IPS-18c (cell line): Measurements from ENCODE around the gene VSIG4.

Experiments
- H3K4me3 ChIP-seq: 2 replicates; pipeline ENCODE4 v1.7.0; 2013; ENCODE audit warnings: low read depth, mild to moderate bottlenecking, low read length, moderate library complexity; ENCODE audit not compliant: insufficient read depth
- H3K9me3 ChIP-seq: one replicate; pipeline ENCODE4 v1.6.1; 2013; ENCODE audit warnings: mild to moderate bottlenecking, low read length, moderate library complexity; ENCODE audit not compliant: control insufficient read depth, insufficient read depth

VSIG4 gene

DNA sequence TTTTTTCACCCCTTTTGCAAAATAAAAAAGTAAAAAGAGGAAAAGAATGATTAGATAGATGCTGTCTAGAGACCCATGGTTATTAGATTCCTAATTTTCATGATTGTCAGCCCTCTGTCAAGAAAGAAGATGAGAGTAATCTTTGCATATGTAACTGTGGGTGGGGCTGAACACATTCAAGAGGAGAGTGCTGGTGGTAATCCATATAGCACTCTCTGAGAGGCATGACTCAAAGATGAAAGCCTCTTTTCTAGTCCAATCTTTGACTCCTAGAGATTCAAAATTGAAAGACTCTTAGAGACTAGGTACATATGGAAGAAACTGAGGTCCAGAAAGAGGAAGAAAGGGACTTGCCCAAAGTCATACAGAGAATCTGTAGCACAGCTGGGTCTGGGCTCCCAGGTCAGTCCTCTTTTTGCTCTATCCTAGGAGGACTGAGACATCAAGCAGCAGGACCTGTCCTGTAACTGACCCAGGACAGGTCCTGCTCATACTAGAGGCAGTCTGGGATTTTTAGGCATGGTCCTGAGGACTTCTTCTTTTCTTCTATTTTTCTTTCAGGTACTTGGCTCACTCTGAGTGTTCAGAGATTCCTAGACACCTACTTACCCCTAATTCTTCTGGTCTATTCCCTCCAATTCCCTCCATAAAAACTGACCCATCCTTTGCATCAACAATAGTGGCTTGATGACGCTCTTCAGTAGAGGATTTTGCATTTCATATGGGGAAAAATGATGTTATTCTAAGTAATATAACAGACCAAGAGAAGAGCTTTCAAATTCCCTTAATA lies 23.8 kb downstream of the VSIG4 start:
- Histone ChIP-seq H3K4me3 (no peak overlapping the region), H3K9me3 (peaks cover 2% of the 10 kb centered on the region)

DNA sequence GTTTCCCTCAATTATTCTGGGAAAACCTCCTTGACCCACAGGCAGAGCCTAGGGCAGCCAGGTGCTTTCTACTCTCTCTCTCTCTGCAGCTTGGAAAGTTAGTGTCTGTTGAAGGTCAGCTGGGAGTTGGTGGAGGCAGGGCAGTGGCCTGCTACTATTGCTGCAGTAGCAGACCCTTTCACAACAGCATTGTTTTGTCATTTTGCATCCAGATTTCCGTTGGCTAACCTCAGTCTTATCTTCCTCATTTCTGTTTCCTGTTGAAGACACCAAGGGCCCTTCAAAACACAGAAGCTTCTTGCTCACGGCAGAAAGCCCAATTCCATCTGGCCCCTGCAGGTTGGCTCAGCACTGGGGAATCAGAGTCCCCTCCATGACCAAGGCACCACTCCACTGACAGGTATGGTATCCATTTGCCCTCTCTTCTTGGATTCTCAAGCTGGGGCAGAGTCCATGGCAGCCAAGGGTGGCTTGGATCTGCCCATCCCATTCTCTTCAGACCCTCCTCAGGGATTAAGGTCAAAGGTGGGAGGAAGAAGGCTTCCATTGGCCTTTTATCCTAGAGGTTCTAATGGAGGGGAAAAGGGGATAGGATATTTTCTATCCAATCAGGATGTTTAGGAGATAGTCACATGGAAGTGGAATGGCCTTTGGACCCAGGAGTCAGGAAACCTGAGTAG lies 24.6 kb downstream of the VSIG4 start:
- H3K9me3 ChIP-seq = peaks cover 2% of the 10 kb centered on the region
- no peak overlapping the region for H3K4me3 ChIP-seq

DNA sequence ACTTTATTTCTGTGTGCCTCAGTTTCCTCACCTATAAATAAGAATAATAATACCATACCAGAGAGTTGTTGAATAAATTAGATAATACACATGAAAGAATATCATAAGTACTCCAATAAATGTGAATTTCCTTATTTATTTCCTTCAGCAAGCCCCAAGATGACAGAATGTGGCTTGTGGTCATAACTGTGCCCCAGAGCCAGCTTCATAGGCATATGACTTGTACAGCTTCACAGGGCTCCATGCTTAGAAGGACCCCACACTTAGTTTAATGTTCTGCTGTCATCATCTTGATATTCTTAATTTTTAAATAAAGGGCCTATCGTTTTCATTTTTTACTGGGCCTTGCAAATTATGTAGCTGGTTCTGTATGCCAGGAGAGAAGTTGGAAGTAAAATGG lies 25.3 kb downstream of the VSIG4 start:
- Histone ChIP-seq H3K4me3 (no peak overlapping the region), H3K9me3 (peaks cover 2% of the 10 kb centered on the region)

DNA sequence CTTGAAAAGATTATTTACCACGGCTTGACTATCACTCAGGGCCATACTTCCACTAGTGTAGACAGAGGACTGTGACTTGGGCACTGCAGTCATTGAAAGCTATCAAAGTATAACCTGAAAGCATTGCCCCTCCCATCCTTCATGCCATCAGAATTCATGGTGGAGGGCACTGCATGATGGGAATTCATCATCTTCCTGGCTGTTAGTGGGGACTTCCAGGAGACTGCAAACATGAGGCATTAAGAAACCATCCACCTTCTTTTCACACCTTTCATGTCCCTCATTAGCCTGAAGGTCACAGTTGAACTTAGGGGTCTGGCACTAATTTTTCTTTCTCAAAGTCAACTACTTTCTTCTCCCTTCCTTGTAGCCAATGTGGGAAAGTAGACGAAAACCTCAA lies 25.8 kb downstream of the VSIG4 start:
- no peak overlapping the region for H3K4me3 ChIP-seq

DNA sequence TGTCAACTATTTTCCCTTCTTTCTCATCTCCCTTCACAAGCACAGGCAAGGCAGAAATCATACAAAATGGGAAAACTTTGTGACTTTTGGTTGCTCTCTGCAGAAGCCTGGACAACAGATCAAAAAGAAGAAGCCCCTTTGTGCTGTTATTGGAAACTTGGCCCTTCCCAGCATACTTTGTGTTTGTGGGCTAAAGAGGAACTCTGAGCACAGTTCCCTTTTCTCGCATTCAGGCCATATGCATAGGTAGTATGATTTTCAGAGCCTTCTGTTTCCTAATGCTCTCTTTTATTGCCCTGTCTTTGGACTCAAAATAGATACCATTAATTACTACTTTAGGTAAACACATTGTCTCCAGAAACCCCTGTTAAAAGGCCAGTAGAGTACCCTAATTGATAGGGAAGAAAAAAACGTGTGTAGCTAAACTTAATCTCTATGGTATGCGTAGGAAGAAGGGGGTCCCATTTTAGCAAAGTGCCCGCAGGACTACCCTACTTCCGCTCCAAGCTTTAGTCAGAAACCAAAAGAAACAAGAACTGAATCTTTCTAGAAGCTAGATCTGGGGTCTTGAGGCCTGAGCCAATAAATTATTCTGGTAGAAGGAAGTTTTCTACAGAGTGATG lies 26.6 kb downstream of the VSIG4 start:
- no peak overlapping the region for H3K4me3 ChIP-seq
- peaks cover 2% of the 10 kb centered on the region for H3K9me3 ChIP-seq

More for the DNA sequence above, 25.8 kb downstream of the VSIG4 start:
- peaks cover 2% of the 10 kb centered on the region for H3K9me3 ChIP-seq

DNA sequence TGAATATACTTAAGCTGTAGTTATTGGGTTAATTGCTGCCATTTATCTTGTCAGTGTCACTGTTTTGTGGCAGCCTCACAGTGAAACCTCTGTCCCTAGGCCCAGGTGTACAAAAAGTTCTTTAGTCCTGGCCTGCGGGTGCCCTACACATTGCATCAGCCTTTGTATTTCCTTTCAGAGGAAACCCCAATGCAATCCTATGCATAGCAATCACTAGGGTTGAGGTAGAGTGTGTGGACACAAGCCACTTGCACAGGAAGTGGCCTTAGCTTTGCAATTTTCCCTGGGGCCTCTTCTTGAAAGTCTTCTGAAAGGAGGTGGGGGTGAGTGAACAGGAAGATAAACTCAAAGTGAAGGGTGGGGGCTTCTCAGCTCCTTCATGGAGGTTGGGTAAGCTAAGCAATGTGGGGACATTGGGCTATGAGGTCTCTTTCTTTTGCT lies 27.8 kb downstream of the VSIG4 start:
- Histone ChIP-seq H3K4me3 (no peak overlapping the region), H3K9me3 (peaks cover under 1% of the 10 kb centered on the region)

DNA sequence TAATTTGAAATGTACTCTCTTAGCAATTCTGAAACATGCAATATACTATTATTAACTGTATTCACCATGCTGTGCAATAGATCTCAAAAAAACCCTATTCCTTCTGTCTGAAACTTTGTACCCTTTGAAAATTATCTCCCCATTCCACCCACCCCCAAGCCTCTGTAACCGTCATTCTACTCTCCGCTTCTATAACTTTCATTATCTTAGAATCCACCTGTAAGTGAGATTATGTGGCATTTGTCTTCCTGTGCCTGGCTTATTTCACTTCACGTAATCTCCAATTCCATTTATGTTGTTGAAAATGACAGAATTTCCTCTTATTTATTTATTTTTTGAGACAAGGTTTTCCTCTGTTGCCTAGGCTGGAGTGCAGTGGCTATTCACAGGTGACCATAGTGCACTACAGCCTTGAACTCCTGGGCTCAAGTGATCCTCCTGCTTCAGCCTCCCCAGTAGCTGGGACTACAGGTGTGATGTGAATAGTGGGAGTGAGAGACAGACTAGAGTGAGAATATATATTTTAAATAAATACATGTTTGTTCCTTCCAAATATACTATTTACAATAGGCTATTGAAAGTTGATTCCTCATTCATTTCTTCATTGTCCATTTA lies 30.5 kb downstream of the VSIG4 start:
- H3K4me3 ChIP-seq = no peak overlapping the region

DNA sequence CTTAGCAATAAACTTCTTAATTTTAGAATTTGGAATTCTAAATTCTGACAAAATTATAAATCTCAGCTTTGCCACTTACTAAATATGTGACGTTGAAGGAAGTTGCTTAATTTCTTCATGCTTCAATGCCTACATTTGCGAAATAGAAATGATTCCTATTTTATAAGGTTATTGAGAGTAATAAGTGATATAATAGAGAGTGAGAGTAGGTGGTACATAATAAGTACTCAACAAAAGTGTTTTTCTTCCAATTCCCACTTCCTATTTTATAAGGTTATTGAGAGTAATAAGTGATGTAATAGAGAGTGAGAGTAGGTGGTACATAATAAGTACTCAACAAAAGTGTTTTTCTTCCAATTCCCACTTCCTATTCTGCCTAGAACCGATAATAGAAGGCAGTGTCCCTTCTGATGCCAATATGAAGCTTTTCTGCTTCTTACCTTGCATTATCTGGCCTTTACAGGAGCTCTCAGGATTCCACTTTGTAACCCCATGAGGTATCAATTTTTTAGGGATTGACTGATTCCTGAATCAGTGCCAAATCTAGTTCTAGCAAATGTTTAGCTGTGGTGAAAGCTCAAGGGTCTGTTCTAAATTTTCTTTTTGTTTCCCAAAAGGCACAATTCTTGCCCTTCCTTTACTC lies 31.4 kb downstream of the VSIG4 start:
- Histone ChIP-seq H3K9me3 (no peaks in the 10 kb centered on the region), H3K4me3 (no peak overlapping the region)

More for the DNA sequence above, 30.5 kb downstream of the VSIG4 start:
- no peaks in the 10 kb centered on the region for H3K9me3 ChIP-seq

DNA sequence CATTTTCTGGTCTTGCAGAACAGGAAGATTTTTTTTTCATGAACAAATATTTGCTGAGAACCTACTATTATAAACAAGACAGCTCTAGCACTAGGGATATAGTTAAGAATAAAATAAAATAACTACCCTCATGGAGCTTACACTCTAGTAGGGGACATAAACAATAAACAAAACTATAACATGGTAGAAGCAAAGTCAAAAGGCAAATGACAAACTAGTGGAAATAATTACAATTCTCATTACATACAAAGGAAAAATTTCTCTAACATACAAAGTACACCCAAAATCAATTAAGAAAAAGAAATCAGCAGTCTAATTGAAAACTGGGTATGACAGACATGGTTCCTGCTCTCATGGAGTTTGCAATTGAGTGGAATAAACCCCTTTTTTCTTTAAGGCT lies 32.0 kb downstream of the VSIG4 start:
- Histone ChIP-seq H3K4me3 (no peak overlapping the region), H3K9me3 (no peaks in the 10 kb centered on the region)

DNA sequence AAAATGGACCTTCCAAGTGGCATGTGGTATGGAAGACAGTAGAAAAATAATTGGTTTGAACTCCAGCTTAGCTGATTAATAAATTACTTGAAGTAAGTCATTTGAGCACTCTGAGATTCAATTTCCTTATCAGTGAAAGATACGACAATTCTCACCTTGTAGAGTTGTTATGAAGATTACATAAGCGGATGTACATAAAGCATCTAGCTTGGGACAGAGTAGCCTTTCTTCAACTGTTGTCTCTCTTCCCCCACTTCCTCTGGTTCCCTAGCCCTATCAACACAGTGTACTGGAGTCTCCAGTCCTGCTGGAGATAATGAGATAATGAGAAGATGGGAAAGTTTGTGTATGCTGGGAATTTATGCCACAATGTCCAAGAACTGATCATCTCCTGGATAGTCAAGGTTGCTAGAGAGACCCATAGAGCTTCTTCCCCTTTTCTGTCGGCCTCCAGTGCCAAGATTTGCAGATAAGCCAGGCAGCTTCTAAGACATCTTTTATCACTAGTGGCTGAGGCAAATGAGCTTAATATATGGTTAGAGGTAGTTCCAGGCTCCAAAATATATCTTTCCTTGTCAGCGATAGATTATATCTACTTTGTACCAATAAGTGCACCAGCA lies 33.9 kb downstream of the VSIG4 start:
- Histone ChIP-seq H3K4me3 (no peak overlapping the region), H3K9me3 (peaks cover 4% of the 10 kb centered on the region)

DNA sequence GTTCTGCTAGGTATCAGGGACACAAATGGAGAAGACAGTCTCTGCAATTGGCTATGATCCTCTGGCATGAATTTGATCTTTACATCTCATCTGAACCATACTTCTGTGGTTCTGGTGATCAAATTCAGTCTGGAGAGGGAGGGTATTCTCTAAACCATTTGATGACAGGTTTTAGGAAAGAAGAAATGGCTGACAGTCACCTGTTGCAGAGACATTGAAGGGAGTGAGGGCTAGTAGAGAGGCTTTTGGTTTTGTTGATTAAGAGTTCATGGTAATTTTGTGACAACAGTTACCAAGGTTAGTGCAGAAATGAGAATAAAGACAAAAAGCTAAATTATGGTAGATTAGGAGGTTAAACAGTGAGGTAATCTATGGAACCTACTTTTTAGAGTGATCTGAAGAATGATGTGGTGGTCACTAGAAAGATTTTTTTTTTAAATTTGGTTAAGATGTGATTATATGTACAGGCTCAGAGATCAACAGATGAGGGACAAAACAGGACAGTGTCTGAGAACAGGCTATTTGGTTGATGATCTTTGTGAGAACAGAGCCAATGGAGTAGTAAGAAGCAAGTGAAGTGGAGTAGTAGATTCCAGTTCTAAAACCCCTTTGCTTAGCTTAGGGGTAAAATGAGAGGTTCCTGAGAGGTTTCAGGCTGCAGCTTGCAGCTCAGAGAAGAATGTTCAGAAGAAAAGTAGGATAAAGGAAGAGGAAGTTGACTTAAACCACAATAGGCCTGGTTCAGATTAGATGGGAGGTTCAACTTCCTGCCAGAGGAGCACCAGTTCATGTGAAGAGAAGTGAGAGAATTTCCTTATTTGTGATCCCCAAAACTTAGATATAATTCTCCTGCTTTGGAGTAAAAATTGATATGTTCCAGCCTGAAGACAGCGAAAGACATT lies 34.7 kb downstream of the VSIG4 start:
- H3K4me3 ChIP-seq = no peak overlapping the region
- peaks cover 6% of the 10 kb centered on the region for H3K9me3 ChIP-seq

DNA sequence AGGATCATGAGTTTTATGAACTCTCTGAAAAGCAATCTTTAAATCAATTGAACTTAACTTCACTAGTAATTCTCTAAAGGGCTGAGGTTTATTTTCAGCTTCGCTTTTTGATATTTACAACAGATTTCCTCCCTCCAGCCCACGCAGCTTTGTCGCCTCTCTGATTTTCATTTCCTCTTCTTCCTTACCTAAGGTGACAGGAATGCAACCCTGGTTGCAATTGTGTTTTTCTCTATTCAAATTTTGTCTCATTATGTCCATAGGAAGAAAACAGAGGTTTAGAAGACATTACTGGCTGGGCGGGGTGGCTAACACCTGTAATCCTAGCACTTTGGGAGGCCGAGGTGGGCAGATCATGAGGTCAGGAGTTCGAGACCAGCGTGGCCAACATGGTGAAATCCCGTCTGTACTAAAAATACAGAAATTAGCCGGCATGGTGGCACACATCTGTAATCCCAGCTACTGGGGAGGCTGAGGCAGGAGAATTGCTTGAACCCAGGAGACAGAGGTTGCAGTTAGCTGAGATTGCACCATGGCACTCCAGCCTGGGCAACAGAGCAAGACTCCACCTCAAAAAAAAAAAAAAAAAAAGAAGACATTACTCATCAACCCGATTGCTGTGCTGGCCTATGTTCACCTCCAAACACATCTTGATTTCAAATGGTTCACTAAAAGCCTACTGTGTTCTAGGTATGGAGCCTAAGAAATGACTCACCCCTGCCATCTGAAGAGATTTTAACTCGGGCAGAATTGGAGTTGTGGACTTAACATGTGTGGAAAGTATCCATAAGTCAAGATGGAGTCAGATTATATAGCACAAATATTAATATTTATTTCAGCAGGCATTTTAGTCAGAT lies 36.8 kb downstream of the VSIG4 start:
- Histone ChIP-seq H3K4me3 (no peak overlapping the region), H3K9me3 (peaks cover 6% of the 10 kb centered on the region)

DNA sequence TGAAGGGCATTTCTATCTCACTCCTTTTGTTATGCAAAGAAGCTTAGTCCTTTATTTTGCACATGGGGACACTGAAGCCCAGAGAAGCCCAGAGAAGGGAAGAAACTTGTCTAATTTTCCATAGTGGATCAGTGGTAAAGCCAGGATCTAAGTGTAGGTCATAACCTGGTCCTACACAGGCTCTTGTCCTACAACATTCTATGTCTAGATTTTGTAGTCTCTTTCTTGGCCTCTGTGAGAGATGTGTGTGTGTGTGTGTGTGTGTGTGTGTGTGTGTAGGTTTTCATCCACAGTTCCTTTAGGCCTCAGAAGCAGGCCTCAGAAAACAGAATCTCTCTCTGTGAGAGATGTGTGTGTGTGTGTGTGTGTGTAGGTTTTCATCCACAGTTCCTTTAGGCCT lies 38.3 kb downstream of the VSIG4 start:
- H3K4me3 ChIP-seq = no peak overlapping the region
- H3K9me3 ChIP-seq = peaks cover 6% of the 10 kb centered on the region

DNA sequence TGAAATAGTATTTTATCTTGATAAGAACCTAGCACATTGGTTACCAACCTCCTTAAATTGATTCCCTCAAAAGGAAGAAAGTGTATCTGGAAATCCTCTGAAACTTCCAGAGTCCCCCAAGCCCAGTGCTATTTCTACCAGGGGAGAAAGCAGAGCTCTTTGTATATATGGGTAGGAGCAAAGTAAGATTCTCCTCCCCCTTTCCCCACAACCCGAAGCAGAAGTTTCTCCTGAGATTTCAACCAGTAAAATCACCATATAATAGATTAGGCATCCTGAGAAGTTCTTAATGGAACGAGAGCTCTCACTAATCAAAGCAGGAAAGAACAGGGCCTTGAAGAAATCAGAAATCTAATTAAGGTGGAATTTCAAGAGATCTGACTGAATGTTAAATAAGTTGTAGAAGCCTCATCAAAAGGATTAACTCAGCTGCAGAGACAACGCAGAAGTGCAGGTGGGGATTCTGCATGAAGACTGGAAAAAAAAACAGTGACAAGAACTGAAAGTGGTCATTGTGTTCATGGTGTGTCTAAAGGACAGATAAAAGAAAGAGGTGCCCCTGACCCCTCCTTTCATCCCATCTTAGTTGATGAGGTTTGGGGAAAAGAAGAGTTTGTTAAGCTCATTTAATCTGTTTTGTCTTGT lies 39.1 kb downstream of the VSIG4 start:
- no peak overlapping the region for H3K4me3 ChIP-seq
- peaks cover 6% of the 10 kb centered on the region for H3K9me3 ChIP-seq

DNA sequence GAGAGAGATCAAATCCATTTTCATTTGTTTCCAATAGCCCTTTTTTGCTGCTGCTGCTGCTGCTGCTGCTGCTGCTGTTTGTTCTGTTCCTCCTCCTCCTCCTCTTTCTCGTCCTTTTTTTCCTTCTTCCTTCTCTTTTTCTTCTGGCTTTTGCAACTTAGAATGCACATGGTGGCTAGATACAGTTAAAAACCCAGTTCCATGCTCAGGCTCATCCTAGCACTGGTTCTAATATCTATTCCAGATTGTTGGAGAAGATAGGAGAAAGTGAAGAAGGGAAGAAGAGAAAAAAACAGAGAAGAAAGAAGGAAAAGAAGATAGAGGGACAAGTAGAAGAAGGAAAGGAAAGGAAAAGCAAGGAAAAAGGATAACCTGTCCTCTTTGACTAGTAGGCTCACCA lies 39.7 kb downstream of the VSIG4 start:
- Histone ChIP-seq H3K4me3 (no peak overlapping the region), H3K9me3 (peaks cover 6% of the 10 kb centered on the region)
